ENCODE data around the gene ZNF608.

Gene ZNF608

DNA sequence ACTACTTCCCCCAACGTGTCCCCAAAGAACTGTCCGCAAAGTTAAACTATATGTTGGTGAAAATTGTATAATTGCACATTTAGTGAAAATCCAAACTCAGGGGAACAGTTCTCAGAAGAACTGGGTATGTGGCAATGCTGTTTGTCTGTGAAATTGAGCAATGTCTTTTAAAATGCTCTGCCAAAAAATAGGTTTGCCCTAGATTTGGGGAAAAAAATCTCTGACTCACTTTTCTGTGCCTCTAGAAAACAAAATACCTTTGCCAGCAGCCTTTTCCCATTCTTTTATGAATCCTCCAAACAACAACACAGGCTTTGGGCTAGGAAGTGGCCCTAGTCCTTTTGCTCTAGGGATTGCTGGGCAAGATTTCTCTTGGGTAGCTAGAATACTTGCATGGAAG, 37.4 kb upstream of the ZNF608 start:
- Histone ChIP-seq H3K4me3 (ENCODE audit: insufficient read depth, low read length, poor library complexity, severe bottlenecking) (no peak overlapping the region), H3K27me3 (ENCODE audit: low read length) (no peaks in the 10 kb centered on the region), H3K9me2 (replicated peaks; ENCODE audit: insufficient read depth, low read length) (no peaks in the 10 kb centered on the region), H2AFZ (ENCODE audit: low read depth, low read length, severe bottlenecking) (no peak overlapping the region), H3K9me3 (ENCODE audit: insufficient read depth, low read length) (no peaks in the 10 kb centered on the region), H4K20me1 (ENCODE audit: low read depth, low read length) (no peaks in the 10 kb centered on the region), H3K36me3 (ENCODE audit: low read length) (no peaks in the 10 kb centered on the region), H3K27ac (ENCODE audit: low read depth, low read length) (no peak overlapping the region), H3K4me2 (ENCODE audit: low read depth, low read length, poor library complexity, severe bottlenecking) (no peak overlapping the region), H3F3A (ENCODE audit: insufficient read depth) (no peaks in the 10 kb centered on the region), H3K79me2 (ENCODE audit: insufficient read depth, low read length) (no peaks in the 10 kb centered on the region), H3K9ac (ENCODE audit: low read length) (no peak overlapping the region)
- TF ChIP-seq, protein P1, sequence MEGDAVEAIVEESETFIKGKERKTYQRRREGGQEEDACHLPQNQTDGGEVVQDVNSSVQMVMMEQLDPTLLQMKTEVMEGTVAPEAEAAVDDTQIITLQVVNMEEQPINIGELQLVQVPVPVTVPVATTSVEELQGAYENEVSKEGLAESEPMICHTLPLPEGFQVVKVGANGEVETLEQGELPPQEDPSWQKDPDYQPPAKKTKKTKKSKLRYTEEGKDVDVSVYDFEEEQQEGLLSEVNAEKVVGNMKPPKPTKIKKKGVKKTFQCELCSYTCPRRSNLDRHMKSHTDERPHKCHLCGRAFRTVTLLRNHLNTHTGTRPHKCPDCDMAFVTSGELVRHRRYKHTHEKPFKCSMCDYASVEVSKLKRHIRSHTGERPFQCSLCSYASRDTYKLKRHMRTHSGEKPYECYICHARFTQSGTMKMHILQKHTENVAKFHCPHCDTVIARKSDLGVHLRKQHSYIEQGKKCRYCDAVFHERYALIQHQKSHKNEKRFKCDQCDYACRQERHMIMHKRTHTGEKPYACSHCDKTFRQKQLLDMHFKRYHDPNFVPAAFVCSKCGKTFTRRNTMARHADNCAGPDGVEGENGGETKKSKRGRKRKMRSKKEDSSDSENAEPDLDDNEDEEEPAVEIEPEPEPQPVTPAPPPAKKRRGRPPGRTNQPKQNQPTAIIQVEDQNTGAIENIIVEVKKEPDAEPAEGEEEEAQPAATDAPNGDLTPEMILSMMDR (IDR thresholded peaks at IDR 0.05; ENCODE audit: insufficient read depth, low read length, poor library complexity, severe bottlenecking): no peak
- TF ChIP-seq EZH2phosphoT487 (conservative IDR thresholded peaks at IDR 0.05; ENCODE audit: low read length): no peak

GRCh38 chr5:124783285-124783684, 36.8 kb upstream of the ZNF608 start:
- TF ChIP-seq, protein P1 (IDR thresholded peaks at IDR 0.05; ENCODE audit: insufficient read depth, low read length, poor library complexity, severe bottlenecking): no peak
- no peak for TF ChIP-seq EZH2phosphoT487 (conservative IDR thresholded peaks at IDR 0.05; ENCODE audit: low read length)
- H3K4me2 ChIP-seq (ENCODE audit: low read depth, low read length, poor library complexity, severe bottlenecking): no peak overlapping the region
- H2AFZ ChIP-seq (ENCODE audit: low read depth, low read length, severe bottlenecking): no peak overlapping the region

DNA sequence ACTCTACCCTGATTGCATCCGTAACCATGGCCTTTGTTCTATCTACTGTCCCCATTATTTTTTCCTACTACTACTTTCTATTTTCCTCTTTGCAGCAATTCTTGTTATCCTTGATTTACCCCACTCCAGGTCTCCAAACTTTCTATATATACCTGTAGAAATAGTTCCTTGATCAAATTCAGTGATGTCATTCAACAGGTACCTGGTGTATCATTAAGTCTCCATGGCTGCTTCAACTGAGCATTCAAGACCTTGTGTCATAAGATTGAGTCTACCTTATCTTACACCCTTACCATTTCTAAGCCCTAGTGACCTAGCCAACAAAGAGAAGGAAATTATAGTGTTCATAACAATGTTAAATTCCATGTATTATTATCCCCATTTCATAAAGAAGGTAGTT, 35.8 kb upstream of the ZNF608 start:
- no peaks in the 10 kb centered on the region for H3K9me3 ChIP-seq (ENCODE audit: insufficient read depth, low read length)
- H3K27ac ChIP-seq (ENCODE audit: low read depth, low read length): no peak overlapping the region
- no peak for TF ChIP-seq EZH2phosphoT487 (conservative IDR thresholded peaks at IDR 0.05; ENCODE audit: low read length)
- TF ChIP-seq, protein P1 (IDR thresholded peaks at IDR 0.05; ENCODE audit: insufficient read depth, low read length, poor library complexity, severe bottlenecking): no peak
- no peak overlapping the region for H3K4me3 ChIP-seq (ENCODE audit: insufficient read depth, low read length, poor library complexity, severe bottlenecking)
- H3K9ac ChIP-seq (ENCODE audit: low read length): no peak overlapping the region
- no peaks in the 10 kb centered on the region for H3F3A ChIP-seq (ENCODE audit: insufficient read depth)
- H3K27me3 ChIP-seq (ENCODE audit: low read length): no peaks in the 10 kb centered on the region
- no peak overlapping the region for H3K4me2 ChIP-seq (ENCODE audit: low read depth, low read length, poor library complexity, severe bottlenecking)
- H3K79me2 ChIP-seq (ENCODE audit: insufficient read depth, low read length): no peaks in the 10 kb centered on the region
- no peak overlapping the region for H2AFZ ChIP-seq (ENCODE audit: low read depth, low read length, severe bottlenecking)
- no peaks in the 10 kb centered on the region for H4K20me1 ChIP-seq (ENCODE audit: low read depth, low read length)
- H3K36me3 ChIP-seq (ENCODE audit: low read length): no peaks in the 10 kb centered on the region
- H3K9me2 ChIP-seq (replicated peaks; ENCODE audit: insufficient read depth, low read length): no peaks in the 10 kb centered on the region

More at GRCh38 chr5:124783285-124783684, 36.8 kb upstream of the ZNF608 start:
- H3K9ac ChIP-seq (ENCODE audit: low read length): no peak overlapping the region
- H3K9me3 ChIP-seq (ENCODE audit: insufficient read depth, low read length): no peaks in the 10 kb centered on the region
- H3K27me3 ChIP-seq (ENCODE audit: low read length): no peaks in the 10 kb centered on the region
- H3K9me2 ChIP-seq (replicated peaks; ENCODE audit: insufficient read depth, low read length): no peaks in the 10 kb centered on the region
- H3K27ac ChIP-seq (ENCODE audit: low read depth, low read length): no peak overlapping the region
- no peak overlapping the region for H3K4me3 ChIP-seq (ENCODE audit: insufficient read depth, low read length, poor library complexity, severe bottlenecking)
- no peaks in the 10 kb centered on the region for H3K79me2 ChIP-seq (ENCODE audit: insufficient read depth, low read length)
- no peaks in the 10 kb centered on the region for H3F3A ChIP-seq (ENCODE audit: insufficient read depth)
- no peaks in the 10 kb centered on the region for H4K20me1 ChIP-seq (ENCODE audit: low read depth, low read length)
- no peaks in the 10 kb centered on the region for H3K36me3 ChIP-seq (ENCODE audit: low read length)

Measured in SU-DHL-6 (cell line).